Progenitor cell of endocrine pancreas (in vitro differentiated cells): ENCODE measurements around the gene NEGR1. TPM values are rescaled to one million over a fixed set of nuclear protein-coding genes. Genes with fewer than 3 reads are reported as not detected.

ENCODE experiments used
- DNase-seq: peaks from one replicate; pipeline ENCODE4 v3.0.0; 2021; ENCODE audit warnings: low spot score; ENCODE audit not compliant: unreplicated experiment
- H3K27ac Mint-ChIP-seq: 2 replicates; pipeline ENCODE4 v1.8.0; 2021; ENCODE audit warnings: mild to moderate bottlenecking, moderate library complexity, mixed read lengths
- H3K27me3 Mint-ChIP-seq: 2 replicates; pipeline ENCODE4 v1.8.0; 2021; ENCODE audit warnings: mixed read lengths
- H3K36me3 Mint-ChIP-seq: 2 replicates; pipeline ENCODE4 v1.8.0; 2022; ENCODE audit warnings: mixed read lengths; ENCODE audit not compliant: insufficient read depth
- H3K4me1 Mint-ChIP-seq: 2 replicates; pipeline ENCODE4 v1.8.0; 2021; ENCODE audit warnings: low read depth, mixed read lengths
- H3K4me3 Mint-ChIP-seq: 2 replicates; pipeline ENCODE4 v1.8.0; 2021; ENCODE audit warnings: low read depth, mild to moderate bottlenecking, moderate library complexity, mixed read lengths
- H3K9me3 Mint-ChIP-seq: 2 replicates; pipeline ENCODE4 v1.8.0; 2021; ENCODE audit warnings: low read depth, mixed read lengths
- CTCF ChIP-seq: fragments of 200-600 bp; sonication (generic); IDR thresholded peaks from one replicate; pipeline ENCODE4 v1.5.0; 2021; ENCODE audit warnings: antibody characterized with exemption, mild to moderate bottlenecking; ENCODE audit not compliant: unreplicated experiment
- total RNA-seq: library from RNA; stranded (reverse); gene quantifications from 2 replicates; pipeline ENCODE4 v1.2.1, GENCODE V29; 2021

Gene NEGR1
- total RNA-seq, 1 donor from 2014 or later, result 3.1 TPM

- H3K4me1 Mint-ChIP-seq, result no peaks in the 10 kb centered on the region
Measured at GRCh38 chr1:72177711-72178110, 104.6 kb downstream of the NEGR1 start.

GRCh38 chr1:72170246-72170645 lies 112.1 kb downstream of the NEGR1 start:
- TF ChIP-seq CTCF, result no peak
- no peaks in the 10 kb centered on the region for H3K9me3 Mint-ChIP-seq

More at GRCh38 chr1:72177711-72178110, 104.6 kb downstream of the NEGR1 start:
- no peaks in the 10 kb centered on the region for H3K9me3 Mint-ChIP-seq
- no peak for TF ChIP-seq CTCF
- H3K4me3 Mint-ChIP-seq, result no peak overlapping the region
- no peaks in the 10 kb centered on the region for H3K27me3 Mint-ChIP-seq
- DNase-seq, result no peak
- no peaks in the 10 kb centered on the region for H3K36me3 Mint-ChIP-seq
- no peak overlapping the region for H3K27ac Mint-ChIP-seq

GRCh38 chr1:72166426-72166825 lies 115.9 kb downstream of the NEGR1 start:
- DNase-seq, result no peak
- Mint-ChIP-seq H3K9me3 (no peaks in the 10 kb centered on the region), H3K27me3 (no peaks in the 10 kb centered on the region), H3K4me3 (no peak overlapping the region), H3K36me3 (no peaks in the 10 kb centered on the region), H3K4me1 (no peaks in the 10 kb centered on the region), H3K27ac (no peak overlapping the region)
- TF ChIP-seq CTCF, result no peak

More at GRCh38 chr1:72170246-72170645, 112.1 kb downstream of the NEGR1 start:
- DNase-seq, result no peak
- Mint-ChIP-seq H3K27me3 (no peaks in the 10 kb centered on the region), H3K4me3 (no peak overlapping the region), H3K36me3 (no peaks in the 10 kb centered on the region), H3K27ac (no peak overlapping the region), H3K4me1 (no peaks in the 10 kb centered on the region)

- no peaks in the 10 kb centered on the region for H3K27me3 Mint-ChIP-seq
Measured at GRCh38 chr1:72150508-72150907, 131.8 kb downstream of the NEGR1 start.

GRCh38 chr1:72141875-72142274 lies 140.5 kb downstream of the NEGR1 start:
- no peak for TF ChIP-seq CTCF
- Mint-ChIP-seq H3K4me3 (no peak overlapping the region), H3K27ac (no peak overlapping the region), H3K27me3 (no peaks in the 10 kb centered on the region), H3K36me3 (no peaks in the 10 kb centered on the region), H3K4me1 (no peaks in the 10 kb centered on the region), H3K9me3 (peaks cover 8% of the 10 kb centered on the region)
- DNase-seq, result no peak

More at GRCh38 chr1:72150508-72150907, 131.8 kb downstream of the NEGR1 start:
- Mint-ChIP-seq H3K27ac (no peak overlapping the region), H3K9me3 (no peaks in the 10 kb centered on the region), H3K4me3 (no peak overlapping the region), H3K36me3 (no peaks in the 10 kb centered on the region), H3K4me1 (no peaks in the 10 kb centered on the region)
- no peak for TF ChIP-seq CTCF
- no peak for DNase-seq
